Erythroblast (primary cell): ENCODE results near the gene S100A8.

Experiments used
- GATA1 ChIP-seq: IDR thresholded peaks from 2 replicates; pipeline ENCODE4 v1.6.1; 2011; ENCODE audit warnings: low read depth, mild to moderate bottlenecking, control low read depth, low read length, moderate library complexity
- POLR2A ChIP-seq: IDR thresholded peaks from 2 replicates; pipeline ENCODE4 v1.6.1; 2011; ENCODE audit warnings: mild to moderate bottlenecking, low read length

DNA sequence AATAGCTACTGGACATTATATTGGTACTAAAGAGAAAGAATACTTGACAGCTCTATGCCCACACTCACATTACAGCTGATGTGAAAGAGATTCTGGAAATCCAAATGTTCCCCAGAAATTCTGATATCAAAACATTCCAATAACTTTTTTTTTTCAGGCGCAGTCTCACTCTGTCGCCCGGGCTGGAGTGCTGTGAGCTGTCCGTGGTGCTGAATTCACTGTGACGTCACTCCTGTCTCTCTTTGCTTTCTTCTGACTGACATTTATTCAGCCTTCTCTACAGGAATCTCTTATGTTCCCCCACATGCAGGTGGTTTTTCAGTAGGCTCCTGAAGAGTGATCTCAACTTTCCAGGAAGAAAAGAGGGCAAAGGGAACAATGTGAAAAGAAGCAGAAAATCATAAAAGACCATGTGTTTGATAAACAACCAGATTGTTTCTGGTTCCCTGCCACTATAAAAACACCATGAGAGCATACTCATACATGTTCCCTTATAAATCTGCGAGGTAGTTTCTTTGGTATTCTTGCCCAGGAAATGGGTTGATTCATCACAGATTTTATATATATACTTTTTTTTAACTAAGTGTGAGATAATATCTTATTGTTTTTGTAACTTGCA is 31.7 kb upstream of the S100A8 start:
- no peak for TF ChIP-seq POLR2A
- TF ChIP-seq GATA1: no peak
